HepG2 (cell line): ENCODE measurements around the gene DCAF7. TPM values are rescaled to one million over a fixed set of nuclear protein-coding genes. Genes with fewer than 3 reads are reported as not detected.

Source experiments
- KLF16 ChIP-seq, 2 experiments: sonication (generic) in 1 of 2; formaldehyde crosslinking in 1 of 2; IDR thresholded peaks; 2 replicates each; pipeline versions ENCODE4 v1.6.1 to v1.8.0; 2016 to 2023; ENCODE audit warnings: missing genetic modification reagents in 2 of 2, missing compliant biosample characterization in 1 of 2
- RELA ChIP-seq: sonication (generic); formaldehyde crosslinking; IDR thresholded peaks from 2 replicates; pipeline ENCODE4 v1.4.0; 2020; ENCODE audit warnings: missing genetic modification reagents
- RFXANK ChIP-seq: IDR thresholded peaks from 2 replicates; pipeline ENCODE4 v1.6.1; 2016
- TOE1 ChIP-seq: sonication (generic); formaldehyde crosslinking; IDR thresholded peaks from 2 replicates; pipeline ENCODE4 v1.4.0; 2020; ENCODE audit warnings: mild to moderate bottlenecking, missing genetic modification reagents
- ZFAT ChIP-seq: sonication (generic); formaldehyde crosslinking; conservative IDR thresholded peaks from 2 replicates; pipeline ENCODE4 v1.8.1; 2023; ENCODE audit warnings: missing genetic modification reagents, inconsistent platforms
- ZNF430 ChIP-seq: sonication (generic); formaldehyde crosslinking; IDR thresholded peaks from 2 replicates; pipeline ENCODE4 v1.9.0; 2021; ENCODE audit warnings: mild to moderate bottlenecking, missing genetic modification reagents
- ZNF644 ChIP-seq: IDR thresholded peaks from 2 replicates; pipeline ENCODE4 v1.6.1; 2016; ENCODE audit warnings: low read depth
- ZNF75D ChIP-seq: sonication (generic); formaldehyde crosslinking; IDR thresholded peaks from 2 replicates; pipeline ENCODE4 v1.8.1; 2023; ENCODE audit warnings: missing genetic modification reagents, mild to moderate bottlenecking, borderline replicate concordance
- ZNF841 ChIP-seq: sonication (generic); formaldehyde crosslinking; IDR thresholded peaks from 2 replicates; pipeline ENCODE4 v1.8.1; 2023; ENCODE audit warnings: missing genetic modification reagents, borderline replicate concordance
- ZNF850 ChIP-seq: sonication (generic); formaldehyde crosslinking; conservative IDR thresholded peaks from 2 replicates; pipeline ENCODE4 v1.9.0; 2021; ENCODE audit warnings: mild to moderate bottlenecking, missing genetic modification reagents
- polyA plus RNA-seq, 8 experiments: library from polyadenylated mRNA; depleted of rRNA in 3 of 8; stranded (reverse) in 7 of 8; unstranded in 1 of 8; fragments of >200 nt; fragmentation: Illumina TruSeq in 4 of 8; extraction: Trizol in 4 of 8; gene quantifications; 2 replicates each; pipeline versions ENCODE4 v1.2.1 to v1.2.3, GENCODE V29; 2011 to 2016; ENCODE audit warnings: low read depth in 4 of 8, missing spikeins in 1 of 8, mixed read lengths in 1 of 8; ENCODE audit not compliant: insufficient read depth in 1 of 8
- total RNA-seq, 5 experiments: library from RNA; depleted of rRNA; stranded (reverse); fragments of >200 nt; fragmentation: Illumina TruSeq; extraction: Trizol; gene quantifications; 2 replicates each; pipeline ENCODE4 v1.2.3, GENCODE V29; 2016; ENCODE audit warnings: low read depth in 1 of 5
- TF ChIP-seq, protein P1 (sequence below): sonication (generic); formaldehyde crosslinking; IDR thresholded peaks from 2 replicates; pipeline ENCODE4 v1.8.1; 2023; ENCODE audit warnings: missing genetic modification reagents, inconsistent platforms, borderline replicate concordance
- TF ChIP-seq, protein P2 (sequence below): sonication (generic); formaldehyde crosslinking; IDR thresholded peaks from 2 replicates; pipeline ENCODE4 v1.4.0; 2020; ENCODE audit warnings: low read depth, mild to moderate bottlenecking, missing genetic modification reagents
- TF ChIP-seq, protein P3 (sequence below): IDR thresholded peaks from 2 replicates; pipeline ENCODE4 v1.6.1; 2016; ENCODE audit warnings: low read depth, control low read depth
- TF ChIP-seq, protein P4 (sequence below), 2 experiments: sonication (generic) in 1 of 2; formaldehyde crosslinking in 1 of 2; IDR thresholded peaks; 2 replicates each; pipeline versions ENCODE4 v1.4.0 to v1.6.1; 2016 to 2020; ENCODE audit warnings: borderline replicate concordance in 1 of 2, low read depth in 1 of 2, mild to moderate bottlenecking in 1 of 2, missing genetic modification reagents in 1 of 2
- TF ChIP-seq, protein P5 (sequence below): sonication (generic); formaldehyde crosslinking; IDR thresholded peaks from 2 replicates; pipeline ENCODE4 v1.5.1; 2020; ENCODE audit warnings: mild to moderate bottlenecking, missing genetic modification reagents, moderate library complexity

The DCAF7 gene
- total and polyA plus RNA-seq, 2 of the 13 experiments (the other 11 are each of a cell fraction or from before 2014, with no cell fraction given) = 55.2 to 73.4 TPM

DNA sequence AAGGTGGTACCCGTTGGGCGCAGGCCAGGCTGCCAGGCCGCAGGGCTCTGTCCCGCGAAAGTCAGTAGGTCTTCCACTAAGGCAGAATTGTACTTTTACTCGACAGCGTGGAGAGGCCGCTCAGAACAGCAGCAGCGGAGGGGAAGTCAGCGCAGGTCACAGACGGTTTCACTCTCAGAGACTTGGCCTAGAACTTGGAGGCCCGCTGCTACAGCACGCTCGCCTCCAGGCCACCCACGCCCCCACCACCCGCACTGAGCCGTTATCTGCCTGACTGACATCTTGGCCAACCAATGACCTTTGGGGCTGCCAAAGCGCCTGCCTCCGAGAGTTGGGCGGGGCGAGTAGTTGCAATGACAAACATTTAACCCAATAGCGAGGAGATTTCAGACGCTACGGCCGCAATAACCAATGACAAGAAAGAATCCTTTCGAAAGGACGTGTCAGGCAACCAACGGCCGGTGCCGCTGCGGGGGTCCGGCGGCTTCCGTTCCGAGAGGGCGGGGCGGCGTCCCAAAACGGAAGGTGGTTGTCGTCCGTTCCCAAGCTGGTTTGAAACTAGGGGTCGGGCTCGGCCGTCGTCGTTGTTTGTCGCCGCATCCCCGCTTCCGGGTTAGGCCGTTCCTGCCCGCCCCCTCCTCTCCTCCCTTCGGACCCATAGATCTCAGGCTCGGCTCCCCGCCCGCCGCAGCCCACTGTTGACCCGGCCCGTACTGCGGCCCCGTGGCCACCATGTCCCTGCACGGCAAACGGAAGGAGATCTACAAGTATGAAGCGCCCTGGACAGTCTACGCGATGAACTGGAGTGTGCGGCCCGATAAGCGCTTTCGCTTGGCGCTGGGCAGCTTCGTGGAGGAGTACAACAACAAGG is at the start of gene DCAF7 (continued):
- TF ChIP-seq KLF16 (CRISPR knock-in tag; IDR thresholded peaks at IDR 0.05) (peak in 1 of 2 experiments; percentile 87; a peak in 2 of 4 replicates), ZNF430 (peak; percentile 83; the same call in 1 of the 2 replicates), ZNF75D (CRISPR knock-in tag) (no peak), ZNF850 (no peak; the same call in 1 of the 2 replicates), ZFAT (peak; percentile 40; the same call in 1 of the 2 replicates), RELA (CRISPR knock-in tag) (peak; percentile 41; the same call in 1 of the 2 replicates), ZNF644 (no peak), TOE1 (no peak; the same call in 1 of the 2 replicates), RFXANK (CRISPR knock-in tag) (no peak), ZNF841 (CRISPR knock-in tag) (no peak)
- TF ChIP-seq, protein P1, sequence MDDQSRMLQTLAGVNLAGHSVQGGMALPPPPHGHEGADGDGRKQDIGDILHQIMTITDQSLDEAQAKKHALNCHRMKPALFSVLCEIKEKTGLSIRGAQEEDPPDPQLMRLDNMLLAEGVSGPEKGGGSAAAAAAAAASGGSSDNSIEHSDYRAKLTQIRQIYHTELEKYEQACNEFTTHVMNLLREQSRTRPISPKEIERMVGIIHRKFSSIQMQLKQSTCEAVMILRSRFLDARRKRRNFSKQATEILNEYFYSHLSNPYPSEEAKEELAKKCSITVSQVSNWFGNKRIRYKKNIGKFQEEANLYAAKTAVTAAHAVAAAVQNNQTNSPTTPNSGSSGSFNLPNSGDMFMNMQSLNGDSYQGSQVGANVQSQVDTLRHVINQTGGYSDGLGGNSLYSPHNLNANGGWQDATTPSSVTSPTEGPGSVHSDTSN = peak; percentile 97
- TF ChIP-seq, protein P2, sequence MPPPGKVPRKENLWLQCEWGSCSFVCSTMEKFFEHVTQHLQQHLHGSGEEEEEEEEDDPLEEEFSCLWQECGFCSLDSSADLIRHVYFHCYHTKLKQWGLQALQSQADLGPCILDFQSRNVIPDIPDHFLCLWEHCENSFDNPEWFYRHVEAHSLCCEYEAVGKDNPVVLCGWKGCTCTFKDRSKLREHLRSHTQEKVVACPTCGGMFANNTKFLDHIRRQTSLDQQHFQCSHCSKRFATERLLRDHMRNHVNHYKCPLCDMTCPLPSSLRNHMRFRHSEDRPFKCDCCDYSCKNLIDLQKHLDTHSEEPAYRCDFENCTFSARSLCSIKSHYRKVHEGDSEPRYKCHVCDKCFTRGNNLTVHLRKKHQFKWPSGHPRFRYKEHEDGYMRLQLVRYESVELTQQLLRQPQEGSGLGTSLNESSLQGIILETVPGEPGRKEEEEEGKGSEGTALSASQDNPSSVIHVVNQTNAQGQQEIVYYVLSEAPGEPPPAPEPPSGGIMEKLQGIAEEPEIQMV (CRISPR knock-in tag) = peak; percentile 75; the same call in 1 of the 2 replicates
- TF ChIP-seq, protein P3, sequence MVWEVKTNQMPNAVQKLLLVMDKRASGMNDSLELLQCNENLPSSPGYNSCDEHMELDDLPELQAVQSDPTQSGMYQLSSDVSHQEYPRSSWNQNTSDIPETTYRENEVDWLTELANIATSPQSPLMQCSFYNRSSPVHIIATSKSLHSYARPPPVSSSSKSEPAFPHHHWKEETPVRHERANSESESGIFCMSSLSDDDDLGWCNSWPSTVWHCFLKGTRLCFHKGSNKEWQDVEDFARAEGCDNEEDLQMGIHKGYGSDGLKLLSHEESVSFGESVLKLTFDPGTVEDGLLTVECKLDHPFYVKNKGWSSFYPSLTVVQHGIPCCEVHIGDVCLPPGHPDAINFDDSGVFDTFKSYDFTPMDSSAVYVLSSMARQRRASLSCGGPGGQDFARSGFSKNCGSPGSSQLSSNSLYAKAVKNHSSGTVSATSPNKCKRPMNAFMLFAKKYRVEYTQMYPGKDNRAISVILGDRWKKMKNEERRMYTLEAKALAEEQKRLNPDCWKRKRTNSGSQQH = no peak; the same call in 1 of the 2 replicates
- TF ChIP-seq, protein P4, sequence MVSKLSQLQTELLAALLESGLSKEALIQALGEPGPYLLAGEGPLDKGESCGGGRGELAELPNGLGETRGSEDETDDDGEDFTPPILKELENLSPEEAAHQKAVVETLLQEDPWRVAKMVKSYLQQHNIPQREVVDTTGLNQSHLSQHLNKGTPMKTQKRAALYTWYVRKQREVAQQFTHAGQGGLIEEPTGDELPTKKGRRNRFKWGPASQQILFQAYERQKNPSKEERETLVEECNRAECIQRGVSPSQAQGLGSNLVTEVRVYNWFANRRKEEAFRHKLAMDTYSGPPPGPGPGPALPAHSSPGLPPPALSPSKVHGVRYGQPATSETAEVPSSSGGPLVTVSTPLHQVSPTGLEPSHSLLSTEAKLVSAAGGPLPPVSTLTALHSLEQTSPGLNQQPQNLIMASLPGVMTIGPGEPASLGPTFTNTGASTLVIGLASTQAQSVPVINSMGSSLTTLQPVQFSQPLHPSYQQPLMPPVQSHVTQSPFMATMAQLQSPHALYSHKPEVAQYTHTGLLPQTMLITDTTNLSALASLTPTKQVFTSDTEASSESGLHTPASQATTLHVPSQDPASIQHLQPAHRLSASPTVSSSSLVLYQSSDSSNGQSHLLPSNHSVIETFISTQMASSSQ (IDR thresholded peaks at IDR 0.05; ENCODE audit: low read depth) = no peak
- TF ChIP-seq, protein P4 (CRISPR knock-in tag; IDR thresholded peaks at IDR 0.05; ENCODE audit: borderline replicate concordance) = peak; percentile 81; the same call in 1 of the 2 replicates
- TF ChIP-seq, protein P5, sequence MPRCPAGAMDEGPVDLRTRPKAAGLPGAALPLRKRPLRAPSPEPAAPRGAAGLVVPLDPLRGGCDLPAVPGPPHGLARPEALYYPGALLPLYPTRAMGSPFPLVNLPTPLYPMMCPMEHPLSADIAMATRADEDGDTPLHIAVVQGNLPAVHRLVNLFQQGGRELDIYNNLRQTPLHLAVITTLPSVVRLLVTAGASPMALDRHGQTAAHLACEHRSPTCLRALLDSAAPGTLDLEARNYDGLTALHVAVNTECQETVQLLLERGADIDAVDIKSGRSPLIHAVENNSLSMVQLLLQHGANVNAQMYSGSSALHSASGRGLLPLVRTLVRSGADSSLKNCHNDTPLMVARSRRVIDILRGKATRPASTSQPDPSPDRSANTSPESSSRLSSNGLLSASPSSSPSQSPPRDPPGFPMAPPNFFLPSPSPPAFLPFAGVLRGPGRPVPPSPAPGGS (CRISPR knock-in tag) = peak; percentile 10
